ENCODE results near the gene ATP6V0C.
A peak's percentile ranks its signal among the peaks of the same experiment; 100 is the strongest.

ATP6V0C gene

DNA sequence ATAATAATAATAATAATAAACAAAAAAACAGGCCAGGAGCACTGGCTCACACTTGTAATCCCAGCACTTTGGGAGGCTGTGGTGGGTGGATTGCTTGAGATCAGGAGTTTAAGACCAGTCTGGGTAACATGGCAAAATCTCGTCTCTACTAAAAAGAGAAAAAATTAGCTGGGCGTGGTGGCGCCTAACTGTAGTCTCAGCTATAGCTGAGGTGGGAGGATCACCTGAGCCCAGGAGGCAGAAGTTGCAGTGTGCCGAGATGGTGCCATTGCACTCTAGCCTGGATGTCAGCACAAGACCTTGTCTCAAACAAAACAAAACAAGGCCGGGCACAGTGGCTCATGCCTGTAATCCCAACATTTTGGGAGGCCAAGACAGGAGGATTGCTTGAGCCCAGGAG is 18.7 kb upstream of the ATP6V0C start:
- DNase-seq (ENCODE audit: insufficient read length, low spot score) (no peak), FAIRE-seq (no peak)
- TF ChIP-seq, protein P1, sequence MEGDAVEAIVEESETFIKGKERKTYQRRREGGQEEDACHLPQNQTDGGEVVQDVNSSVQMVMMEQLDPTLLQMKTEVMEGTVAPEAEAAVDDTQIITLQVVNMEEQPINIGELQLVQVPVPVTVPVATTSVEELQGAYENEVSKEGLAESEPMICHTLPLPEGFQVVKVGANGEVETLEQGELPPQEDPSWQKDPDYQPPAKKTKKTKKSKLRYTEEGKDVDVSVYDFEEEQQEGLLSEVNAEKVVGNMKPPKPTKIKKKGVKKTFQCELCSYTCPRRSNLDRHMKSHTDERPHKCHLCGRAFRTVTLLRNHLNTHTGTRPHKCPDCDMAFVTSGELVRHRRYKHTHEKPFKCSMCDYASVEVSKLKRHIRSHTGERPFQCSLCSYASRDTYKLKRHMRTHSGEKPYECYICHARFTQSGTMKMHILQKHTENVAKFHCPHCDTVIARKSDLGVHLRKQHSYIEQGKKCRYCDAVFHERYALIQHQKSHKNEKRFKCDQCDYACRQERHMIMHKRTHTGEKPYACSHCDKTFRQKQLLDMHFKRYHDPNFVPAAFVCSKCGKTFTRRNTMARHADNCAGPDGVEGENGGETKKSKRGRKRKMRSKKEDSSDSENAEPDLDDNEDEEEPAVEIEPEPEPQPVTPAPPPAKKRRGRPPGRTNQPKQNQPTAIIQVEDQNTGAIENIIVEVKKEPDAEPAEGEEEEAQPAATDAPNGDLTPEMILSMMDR (IDR thresholded peaks at IDR 0.05; ENCODE audit: insufficient read depth, missing control alignments), result no peak

DNA sequence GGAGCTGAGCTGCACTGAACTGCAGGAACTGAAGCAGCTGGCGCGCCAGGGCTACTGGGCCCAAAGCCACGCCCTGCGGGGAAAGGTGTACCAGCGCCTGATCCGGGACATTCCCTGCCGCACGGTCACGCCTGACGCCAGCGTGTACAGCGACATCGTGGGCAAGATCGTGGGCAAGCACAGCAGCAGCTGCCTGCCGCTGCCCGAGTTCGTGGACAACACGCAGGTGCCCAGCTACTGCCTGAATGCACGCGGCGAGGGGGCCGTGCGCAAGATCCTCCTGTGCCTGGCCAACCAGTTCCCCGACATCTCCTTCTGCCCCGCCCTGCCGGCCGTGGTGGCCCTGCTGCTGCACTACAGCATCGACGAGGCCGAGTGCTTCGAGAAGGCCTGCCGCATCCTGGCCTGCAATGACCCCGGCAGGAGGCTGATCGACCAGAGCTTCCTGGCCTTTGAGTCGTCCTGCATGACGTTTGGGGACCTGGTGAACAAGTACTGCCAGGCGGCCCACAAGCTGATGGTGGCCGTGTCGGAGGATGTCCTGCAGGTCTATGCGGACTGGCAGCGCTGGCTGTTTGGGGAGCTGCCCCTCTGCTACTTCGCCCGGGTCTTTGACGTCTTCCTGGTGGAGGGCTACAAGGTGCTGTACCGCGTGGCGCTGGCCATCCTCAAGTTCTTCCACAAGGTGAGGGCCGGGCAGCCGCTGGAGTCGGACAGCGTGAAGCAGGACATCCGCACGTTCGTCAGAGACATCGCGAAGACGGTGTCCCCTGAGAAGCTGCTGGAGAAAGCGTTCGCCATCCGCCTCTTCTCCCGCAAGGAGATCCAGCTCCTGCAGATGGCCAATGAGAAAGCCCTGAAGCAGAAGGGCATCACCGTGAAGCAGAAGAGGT is 17.3 kb upstream of the ATP6V0C start:
- no peak for FAIRE-seq
- TF ChIP-seq, protein P1 (IDR thresholded peaks at IDR 0.05; ENCODE audit: insufficient read depth, missing control alignments), result no peak

DNA sequence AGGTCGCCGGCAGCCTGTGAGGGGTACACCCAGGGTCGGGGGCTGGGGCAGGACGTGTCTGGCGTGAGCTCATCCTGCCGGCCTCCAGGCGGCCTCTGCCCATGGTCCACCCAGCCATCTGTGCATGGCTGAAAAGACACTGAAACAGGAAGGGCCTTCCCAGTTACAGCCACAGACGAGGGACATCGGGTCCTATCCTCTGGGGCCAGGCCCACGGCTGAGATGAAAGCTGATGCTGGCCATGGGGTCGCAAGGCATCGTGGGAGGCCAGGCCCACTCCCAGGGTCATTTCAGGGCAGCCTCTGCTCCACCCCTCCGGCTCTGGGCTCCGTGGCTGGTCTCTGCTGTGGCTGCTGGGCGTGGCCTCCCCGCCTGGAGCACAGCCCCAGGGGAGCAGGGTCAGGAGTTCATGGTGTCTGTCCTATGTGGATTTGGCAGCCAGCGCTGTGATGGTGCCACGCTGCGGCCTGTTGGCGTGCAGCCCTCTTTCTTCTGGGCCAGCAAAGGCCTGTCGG is 16.6 kb upstream of the ATP6V0C start:
- TF ChIP-seq, protein P1 (IDR thresholded peaks at IDR 0.05; ENCODE audit: insufficient read depth, missing control alignments), result peak; percentile 1
- no peak for DNase-seq (ENCODE audit: insufficient read length, low spot score)
- no peak for FAIRE-seq

More for the DNA sequence above, 17.3 kb upstream of the ATP6V0C start:
- DNase-seq (ENCODE audit: insufficient read length, low spot score), result no peak

DNA sequence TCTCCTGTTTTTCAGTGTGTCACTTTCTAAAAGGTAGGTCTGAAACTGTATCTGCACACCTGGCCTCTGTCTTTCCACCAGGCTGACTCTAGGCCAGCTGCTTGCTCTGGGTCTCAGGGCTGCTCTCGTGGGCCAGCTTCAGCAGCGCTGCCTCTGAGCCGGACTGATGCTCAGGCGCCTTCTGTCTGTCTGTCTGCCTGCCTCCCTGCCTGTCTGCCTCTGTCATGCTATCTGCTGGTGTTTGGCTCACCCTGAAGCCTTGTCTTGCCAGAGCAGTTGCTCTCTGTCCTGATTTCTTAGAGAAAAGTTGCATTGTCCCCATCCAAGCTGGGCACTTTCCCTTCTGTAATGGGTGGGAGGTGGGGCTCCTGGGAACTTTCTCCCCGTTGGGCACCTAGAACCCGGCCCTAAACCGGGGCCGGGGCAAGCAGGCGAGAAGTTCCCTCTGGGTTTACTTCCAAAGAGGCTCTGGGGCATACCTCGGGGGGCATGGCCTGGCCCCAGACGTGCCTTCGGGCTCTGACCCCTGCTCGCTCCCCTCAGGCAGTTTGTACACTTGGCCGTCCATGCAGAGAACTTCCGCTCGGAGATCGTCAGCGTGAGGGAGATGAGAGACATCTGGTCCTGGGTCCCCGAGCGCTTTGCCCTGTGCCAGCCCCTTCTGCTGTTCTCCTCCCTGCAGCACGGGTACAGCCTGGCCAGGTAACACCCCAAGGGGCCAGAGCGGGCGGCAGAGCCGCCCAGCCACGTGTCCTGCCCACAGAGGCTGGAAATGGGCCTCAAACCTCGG is 15.9 kb upstream of the ATP6V0C start:
- TF ChIP-seq, protein P1 (IDR thresholded peaks at IDR 0.05; ENCODE audit: insufficient read depth, missing control alignments), result no peak
- no peak for DNase-seq (ENCODE audit: insufficient read length, low spot score)
- FAIRE-seq, result no peak

DNA sequence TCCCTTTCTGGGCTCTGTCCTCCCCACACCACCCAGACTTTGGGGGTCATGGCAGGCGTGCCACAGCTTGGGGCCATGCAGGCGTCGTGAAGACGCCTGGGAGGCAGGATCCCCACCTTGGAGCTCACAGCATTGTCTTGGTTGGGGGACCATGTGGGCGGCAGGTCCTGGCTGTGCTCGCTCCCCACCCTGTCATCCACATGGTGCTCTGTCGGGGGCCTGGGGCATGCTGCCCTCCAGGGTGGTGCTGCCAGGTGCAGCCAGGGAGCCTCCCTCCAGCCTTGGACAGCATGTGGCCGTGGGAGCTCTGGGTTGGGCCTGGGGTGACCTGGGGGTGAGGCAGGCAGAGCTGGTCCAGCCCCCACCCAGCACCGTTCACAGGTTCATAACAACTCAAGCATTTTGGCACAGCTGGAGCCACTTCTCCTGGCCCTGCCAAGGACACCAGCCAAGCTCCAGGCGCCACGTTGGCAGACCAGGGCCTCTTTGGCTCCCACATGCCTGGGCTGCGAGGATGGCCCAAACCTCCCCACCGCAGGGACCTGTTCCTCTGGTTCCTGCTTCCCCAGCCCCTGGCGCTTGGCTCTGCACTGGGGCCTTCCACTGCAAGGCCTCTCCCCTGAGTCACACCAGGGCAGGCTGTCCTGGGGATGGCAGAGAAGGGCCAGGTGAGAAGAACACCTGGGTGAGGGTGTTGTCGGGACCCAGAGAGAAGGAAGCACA is 15.1 kb upstream of the ATP6V0C start:
- DNase-seq (ENCODE audit: insufficient read length, low spot score) (no peak), FAIRE-seq (no peak)
- TF ChIP-seq, protein P1 (IDR thresholded peaks at IDR 0.05; ENCODE audit: insufficient read depth, missing control alignments), result no peak

DNA sequence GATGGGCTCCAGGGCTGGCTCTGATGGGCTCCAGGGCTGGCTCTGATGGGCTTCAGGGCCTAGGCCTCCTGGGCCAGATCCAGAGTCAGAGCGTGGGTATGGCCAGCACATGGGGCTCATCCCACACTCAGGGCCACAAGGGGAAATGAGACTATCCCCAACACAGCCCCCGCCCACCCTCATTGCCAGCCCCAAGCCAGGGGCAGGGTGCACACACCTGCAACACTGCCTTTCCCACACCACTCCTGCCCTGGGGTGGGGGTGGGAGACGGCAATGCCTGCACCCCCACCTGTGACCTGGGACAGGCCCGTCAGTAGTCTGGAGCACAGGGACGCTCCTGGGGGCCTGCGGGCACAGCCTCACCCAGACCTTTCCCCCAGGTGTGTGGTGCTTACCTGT is 14.3 kb upstream of the ATP6V0C start:
- DNase-seq (ENCODE audit: insufficient read length, low spot score) (no peak), FAIRE-seq (no peak)
- TF ChIP-seq, protein P1 (IDR thresholded peaks at IDR 0.05; ENCODE audit: insufficient read depth, missing control alignments), result no peak
